Skeletal muscle satellite cell (primary cell): ENCODE data around the gene C19orf85. TPM values are rescaled to one million over a fixed set of nuclear protein-coding genes. Genes with fewer than 3 reads are reported as not detected.
"Not testable (repeated sequence)": the region's sequence is repeated elsewhere in the genome, so short reads cannot be mapped to it uniquely, and the experiment has no call there.

Source experiments
- H3K27me3 ChIP-seq: 2 replicates; pipeline ENCODE4 v1.7.0; 2013; ENCODE audit warnings: low read length; ENCODE audit not compliant: control insufficient read depth, insufficient read depth
- H3K36me3 ChIP-seq: 2 replicates; pipeline ENCODE4 v1.7.0; 2013; ENCODE audit warnings: mild to moderate bottlenecking, control low read depth, low read length; ENCODE audit not compliant: insufficient read depth
- H3K4me1 ChIP-seq: 2 replicates; pipeline ENCODE4 v1.7.0; 2013; ENCODE audit warnings: low read length; ENCODE audit not compliant: control insufficient read depth, insufficient read depth
- H3K4me2 ChIP-seq: 2 replicates; pipeline ENCODE4 v1.7.0; 2013; ENCODE audit warnings: mild to moderate bottlenecking, low read length
- H3K4me3 ChIP-seq: 2 replicates; pipeline ENCODE4 v1.7.0; 2013; ENCODE audit warnings: low read length
- H3K9ac ChIP-seq: 2 replicates; pipeline ENCODE4 v1.7.0; 2013; ENCODE audit warnings: mild to moderate bottlenecking, low read depth, low read length, moderate library complexity
- H3K9me3 ChIP-seq: replicated peaks from 2 replicates; pipeline ENCODE4 v1.7.0; 2013; ENCODE audit warnings: mild to moderate bottlenecking, control low read depth, low read length
- total RNA-seq: library from RNA; depleted of rRNA; stranded (reverse); fragments of >200 nt; gene quantifications from 2 replicates; pipeline ENCODE4 v1.2.3, GENCODE V29; 2012; rRNA removed

Gene C19orf85
- total RNA-seq = not detected in 2 replicates

GRCh38 chr19:55464662-55465054 is at the start of gene C19orf85:
C19orf85 (minus strand) TSS chr19:55464751; CDS start chr19:55464554, 197 bp downstream.
- Histone ChIP-seq H3K36me3 (no peaks in the 10 kb centered on the region), H3K4me3 (no peak within 1 kb of the TSS), H3K9ac (no peak within 1 kb of the TSS), H3K9me3 (no peaks in the 10 kb centered on the region), H3K27me3 (no peaks in the 10 kb centered on the region), H3K4me1 (peaks cover 33% of the 10 kb centered on the region), H3K4me2 (no peak within 1 kb of the TSS)

- no peak overlapping the region for H3K9ac ChIP-seq
These were observed 43.6 kb upstream of the C19orf85 start for GRCh38 chr19:55508120-55508519.

GRCh38 chr19:55504981-55505380 is 40.4 kb upstream of the C19orf85 start:
- H3K4me3 ChIP-seq = no peak overlapping the region
- peaks cover 3% of the 10 kb centered on the region for H3K27me3 ChIP-seq
- no peak overlapping the region for H3K9ac ChIP-seq
- no peaks in the 10 kb centered on the region for H3K4me1 ChIP-seq
- no peak overlapping the region for H3K4me2 ChIP-seq
- no peaks in the 10 kb centered on the region for H3K36me3 ChIP-seq
- no peaks in the 10 kb centered on the region for H3K9me3 ChIP-seq

More at GRCh38 chr19:55508120-55508519, 43.6 kb upstream of the C19orf85 start:
- Histone ChIP-seq H3K36me3 (no peaks in the 10 kb centered on the region), H3K4me3 (no peak overlapping the region), H3K4me2 (no peak overlapping the region), H3K4me1 (no peaks in the 10 kb centered on the region), H3K27me3 (peaks cover 3% of the 10 kb centered on the region), H3K9me3 (no peaks in the 10 kb centered on the region)

GRCh38 chr19:55504252-55504603 is 39.7 kb upstream of the C19orf85 start:
- Histone ChIP-seq H3K4me1 (no peaks in the 10 kb centered on the region), H3K9me3 (no peaks in the 10 kb centered on the region), H3K27me3 (peaks cover 3% of the 10 kb centered on the region), H3K4me3 (peak overlapping the region; percentile 79), H3K9ac (no peak overlapping the region), H3K36me3 (no peaks in the 10 kb centered on the region), H3K4me2 (peak overlapping the region; percentile 98)

- peaks cover 3% of the 10 kb centered on the region for H3K27me3 ChIP-seq
- H3K4me3 ChIP-seq = peak overlapping the region; percentile 79
- no peaks in the 10 kb centered on the region for H3K36me3 ChIP-seq
- peak overlapping the region; percentile 52 for H3K9ac ChIP-seq
- no peaks in the 10 kb centered on the region for H3K9me3 ChIP-seq
- H3K4me2 ChIP-seq = peak overlapping the region; percentile 98
- H3K4me1 ChIP-seq = no peaks in the 10 kb centered on the region
These were observed 39.1 kb upstream of the C19orf85 start for GRCh38 chr19:55503502-55504251.

- no peaks in the 10 kb centered on the region for H3K4me1 ChIP-seq
- no peak overlapping the region for H3K4me2 ChIP-seq
- peaks cover 3% of the 10 kb centered on the region for H3K27me3 ChIP-seq
- no peak overlapping the region for H3K4me3 ChIP-seq
- H3K9me3 ChIP-seq = no peaks in the 10 kb centered on the region
- no peak overlapping the region for H3K9ac ChIP-seq
- H3K36me3 ChIP-seq = no peaks in the 10 kb centered on the region
These were observed 38.6 kb upstream of the C19orf85 start for GRCh38 chr19:55503157-55503501.

- Histone ChIP-seq H3K9ac (no peak overlapping the region), H3K4me1 (no peaks in the 10 kb centered on the region), H3K4me3 (no peak overlapping the region), H3K4me2 (no peak overlapping the region), H3K27me3 (peaks cover 3% of the 10 kb centered on the region), H3K9me3 (no peaks in the 10 kb centered on the region), H3K36me3 (no peaks in the 10 kb centered on the region)
These were observed 37.8 kb upstream of the C19orf85 start for GRCh38 chr19:55502197-55502952.

GRCh38 chr19:55500368-55500952 is 35.9 kb upstream of the C19orf85 start:
- Histone ChIP-seq H3K4me2 (no peak overlapping the region), H3K36me3 (no peaks in the 10 kb centered on the region), H3K9ac (no peak overlapping the region), H3K4me3 (no peak overlapping the region), H3K27me3 (peaks cover 3% of the 10 kb centered on the region), H3K4me1 (no peaks in the 10 kb centered on the region), H3K9me3 (no peaks in the 10 kb centered on the region)

GRCh38 chr19:55498246-55498840 is 33.8 kb upstream of the C19orf85 start:
- Histone ChIP-seq H3K9ac (no peak overlapping the region), H3K4me2 (no peak overlapping the region), H3K4me1 (no peaks in the 10 kb centered on the region), H3K36me3 (no peaks in the 10 kb centered on the region), H3K27me3 (no peaks in the 10 kb centered on the region), H3K9me3 (no peaks in the 10 kb centered on the region), H3K4me3 (no peak overlapping the region)

- H3K9ac ChIP-seq = no peak overlapping the region
- no peak overlapping the region for H3K4me2 ChIP-seq
- H3K36me3 ChIP-seq = no peaks in the 10 kb centered on the region
- H3K4me3 ChIP-seq = no peak overlapping the region
- H3K4me1 ChIP-seq = no peaks in the 10 kb centered on the region
- H3K9me3 ChIP-seq = no peaks in the 10 kb centered on the region
- no peaks in the 10 kb centered on the region for H3K27me3 ChIP-seq
These were observed 33.2 kb upstream of the C19orf85 start for GRCh38 chr19:55497763-55498162.

- not testable (repeated sequence) for H3K36me3 ChIP-seq, H3K4me2 ChIP-seq, H3K27me3 ChIP-seq, H3K9me3 ChIP-seq, H3K4me1 ChIP-seq, H3K9ac ChIP-seq, H3K4me3 ChIP-seq
These were observed 32.3 kb upstream of the C19orf85 start for GRCh38 chr19:55496820-55497219.
